Measurements from ENCODE around the gene NPC1L1.

- TF ChIP-seq CTCF (conservative IDR thresholded peaks at IDR 0.05) (no peak), EZH2 (IDR thresholded peaks at IDR 0.05; ENCODE audit: low read depth) (no peak)
Measured at GRCh38 chr7:44549457-44549856, 8.3 kb upstream of the NPC1L1 start.
